B cell (primary cell): ENCODE measurements around the gene METTL9.

Experiments used
- EZH2 ChIP-seq: IDR thresholded peaks from 2 replicates; pipeline ENCODE4 v1.6.1; 2012; ENCODE audit warnings: borderline replicate concordance, low read depth, mild to moderate bottlenecking, moderate library complexity, low read length; ENCODE audit not compliant: insufficient read depth, poor library complexity, severe bottlenecking
- TF ChIP-seq, protein P1 (sequence below): fragments of 200-600 bp; IDR thresholded peaks from one replicate; pipeline ENCODE4 v1.8.0; 2022; ENCODE audit warnings: antibody characterized with exemption, mild to moderate bottlenecking

DNA sequence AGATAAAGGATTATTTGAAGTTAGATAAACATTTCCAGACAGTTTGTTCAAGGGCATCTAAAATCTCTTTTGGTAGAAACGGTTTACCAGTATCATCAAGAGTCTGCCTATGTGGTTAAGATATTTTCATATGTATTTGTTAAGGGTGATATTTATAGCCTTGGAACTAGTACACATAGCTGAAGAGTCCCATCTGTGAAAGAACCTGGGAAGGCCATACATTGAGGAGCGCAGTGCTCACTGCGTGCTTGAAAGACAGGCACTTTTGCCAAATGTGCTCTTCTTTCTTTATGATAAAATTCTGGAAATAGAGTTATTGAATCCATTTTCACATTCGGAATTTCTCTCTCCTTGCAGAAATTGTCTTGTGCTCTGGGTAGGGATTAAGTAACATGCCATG lies 45.3 kb downstream of the METTL9 start:
- TF ChIP-seq, protein P1, sequence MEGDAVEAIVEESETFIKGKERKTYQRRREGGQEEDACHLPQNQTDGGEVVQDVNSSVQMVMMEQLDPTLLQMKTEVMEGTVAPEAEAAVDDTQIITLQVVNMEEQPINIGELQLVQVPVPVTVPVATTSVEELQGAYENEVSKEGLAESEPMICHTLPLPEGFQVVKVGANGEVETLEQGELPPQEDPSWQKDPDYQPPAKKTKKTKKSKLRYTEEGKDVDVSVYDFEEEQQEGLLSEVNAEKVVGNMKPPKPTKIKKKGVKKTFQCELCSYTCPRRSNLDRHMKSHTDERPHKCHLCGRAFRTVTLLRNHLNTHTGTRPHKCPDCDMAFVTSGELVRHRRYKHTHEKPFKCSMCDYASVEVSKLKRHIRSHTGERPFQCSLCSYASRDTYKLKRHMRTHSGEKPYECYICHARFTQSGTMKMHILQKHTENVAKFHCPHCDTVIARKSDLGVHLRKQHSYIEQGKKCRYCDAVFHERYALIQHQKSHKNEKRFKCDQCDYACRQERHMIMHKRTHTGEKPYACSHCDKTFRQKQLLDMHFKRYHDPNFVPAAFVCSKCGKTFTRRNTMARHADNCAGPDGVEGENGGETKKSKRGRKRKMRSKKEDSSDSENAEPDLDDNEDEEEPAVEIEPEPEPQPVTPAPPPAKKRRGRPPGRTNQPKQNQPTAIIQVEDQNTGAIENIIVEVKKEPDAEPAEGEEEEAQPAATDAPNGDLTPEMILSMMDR = no peak
- no peak for TF ChIP-seq EZH2
